ENCODE measurements around the gene NPY4R2.
"Not testable (repeated sequence)": the region's sequence is repeated elsewhere in the genome, so short reads cannot be mapped to it uniquely, and the experiment has no call there.

The NPY4R2 gene

GRCh38 chr10:47933462-47933861 is 15.0 kb downstream of the NPY4R2 start:
- DNase-seq: not testable (repeated sequence)

GRCh38 chr10:47936772-47937228 is 18.3 kb downstream of the NPY4R2 start:
- not testable (repeated sequence) for DNase-seq

GRCh38 chr10:47937634-47938033 is 19.2 kb downstream of the NPY4R2 start:
- DNase-seq: not testable (repeated sequence)

- not testable (repeated sequence) for DNase-seq
Observed at GRCh38 chr10:47940821-47941220, 22.4 kb downstream of the NPY4R2 start.

- DNase-seq: not testable (repeated sequence)
Observed at GRCh38 chr10:47941379-47941778, 22.9 kb downstream of the NPY4R2 start.

- not testable (repeated sequence) for DNase-seq
Observed at GRCh38 chr10:47942351-47943019, 24.0 kb downstream of the NPY4R2 start.

GRCh38 chr10:47943328-47943727 is 24.9 kb downstream of the NPY4R2 start:
- DNase-seq: not testable (repeated sequence)

GRCh38 chr10:47947424-47947823 is 29.0 kb downstream of the NPY4R2 start:
- DNase-seq: not testable (repeated sequence)

- not testable (repeated sequence) for DNase-seq
Observed at GRCh38 chr10:47957158-47957557, 38.7 kb downstream of the NPY4R2 start.

GRCh38 chr10:47959677-47960076 is 41.2 kb downstream of the NPY4R2 start:
- DNase-seq: not testable (repeated sequence)

GRCh38 chr10:47960699-47961098 is 42.2 kb downstream of the NPY4R2 start:
- DNase-seq: not testable (repeated sequence)

GRCh38 chr10:47962785-47963184 is 44.3 kb downstream of the NPY4R2 start:
- not testable (repeated sequence) for DNase-seq

GRCh38 chr10:47964280-47965063 is 46.0 kb downstream of the NPY4R2 start:
- not testable (repeated sequence) for DNase-seq

GRCh38 chr10:47968988-47969387 is 50.5 kb downstream of the NPY4R2 start:
- DNase-seq: not testable (repeated sequence)

- not testable (repeated sequence) for DNase-seq
Observed at GRCh38 chr10:47970047-47970446, 51.6 kb downstream of the NPY4R2 start.

- DNase-seq: not testable (repeated sequence)
Observed at GRCh38 chr10:47971598-47971997, 53.1 kb downstream of the NPY4R2 start.

GRCh38 chr10:47972077-47972476 is 53.6 kb downstream of the NPY4R2 start:
- DNase-seq: not testable (repeated sequence)

All from activated CD4-positive, alpha-beta T cell treated with anti-CD3 and anti-CD28 coated beads, Interleukin-2, amount 50 U/mL, for 16 hours (primary cell).